Parathyroid adenoma (tissue), 2 donors: ENCODE results near the gene PTGER2.

Experiments used
- H2AFZ ChIP-seq: fragments of 300-600 bp; sonication (generic); one replicate; pipeline ENCODE4 v1.7.0; 2017; ENCODE audit warnings: antibody characterized with exemption, mild to moderate bottlenecking
- H3K27ac ChIP-seq: fragments of 300-600 bp; sonication (generic); one replicate; pipeline ENCODE4 v1.7.0; 2017
- H3K27me3 ChIP-seq: fragments of 300-600 bp; sonication (generic); one replicate; pipeline ENCODE4 v1.7.0; 2017; ENCODE audit warnings: low read length; ENCODE audit not compliant: control insufficient read depth, insufficient read depth
- H3K36me3 ChIP-seq: fragments of 300-600 bp; sonication (generic); one replicate; pipeline ENCODE4 v1.7.0; 2017; ENCODE audit warnings: low read length; ENCODE audit not compliant: control insufficient read depth, insufficient read depth
- H3K4me1 ChIP-seq: fragments of 300-600 bp; sonication (generic); one replicate; pipeline ENCODE4 v1.7.0; 2017; ENCODE audit warnings: control low read depth
- H3K4me2 ChIP-seq: fragments of 300-600 bp; sonication (generic); one replicate; pipeline ENCODE4 v1.7.0; 2017; ENCODE audit warnings: low read length
- H3K4me3 ChIP-seq: fragments of 300-600 bp; sonication (generic); one replicate; pipeline ENCODE4 v1.7.0; 2017; ENCODE audit warnings: low read depth, low read length
- H3K79me2 ChIP-seq: fragments of 300-600 bp; sonication (generic); one replicate; pipeline ENCODE4 v1.7.0; 2017; ENCODE audit warnings: control low read depth
- H3K9ac ChIP-seq: fragments of 300-600 bp; sonication (generic); one replicate; pipeline ENCODE4 v1.7.0; 2017; ENCODE audit warnings: mild to moderate bottlenecking
- H3K9me3 ChIP-seq: fragments of 300-600 bp; sonication (generic); one replicate; pipeline ENCODE4 v1.7.0; 2017; ENCODE audit warnings: low read length; ENCODE audit not compliant: control insufficient read depth
- TF ChIP-seq, protein P1 (sequence below): fragments of 300-600 bp; sonication (generic); IDR thresholded peaks from one replicate; pipeline ENCODE4 v1.7.0; 2017; ENCODE audit warnings: antibody characterized with exemption, mild to moderate bottlenecking
- donor health status: primary hyperparathyroidism.

PTGER2 gene

GRCh38 chr14:52369305-52369801, 55.2 kb downstream of the PTGER2 start:
- H3K79me2 ChIP-seq, result no peaks in the 10 kb centered on the region
- H3K9me3 ChIP-seq, result no peaks in the 10 kb centered on the region
- H3K36me3 ChIP-seq, result no peaks in the 10 kb centered on the region
- H3K9ac ChIP-seq, result no peak overlapping the region
- no peak overlapping the region for H3K4me3 ChIP-seq
- TF ChIP-seq, protein P1, sequence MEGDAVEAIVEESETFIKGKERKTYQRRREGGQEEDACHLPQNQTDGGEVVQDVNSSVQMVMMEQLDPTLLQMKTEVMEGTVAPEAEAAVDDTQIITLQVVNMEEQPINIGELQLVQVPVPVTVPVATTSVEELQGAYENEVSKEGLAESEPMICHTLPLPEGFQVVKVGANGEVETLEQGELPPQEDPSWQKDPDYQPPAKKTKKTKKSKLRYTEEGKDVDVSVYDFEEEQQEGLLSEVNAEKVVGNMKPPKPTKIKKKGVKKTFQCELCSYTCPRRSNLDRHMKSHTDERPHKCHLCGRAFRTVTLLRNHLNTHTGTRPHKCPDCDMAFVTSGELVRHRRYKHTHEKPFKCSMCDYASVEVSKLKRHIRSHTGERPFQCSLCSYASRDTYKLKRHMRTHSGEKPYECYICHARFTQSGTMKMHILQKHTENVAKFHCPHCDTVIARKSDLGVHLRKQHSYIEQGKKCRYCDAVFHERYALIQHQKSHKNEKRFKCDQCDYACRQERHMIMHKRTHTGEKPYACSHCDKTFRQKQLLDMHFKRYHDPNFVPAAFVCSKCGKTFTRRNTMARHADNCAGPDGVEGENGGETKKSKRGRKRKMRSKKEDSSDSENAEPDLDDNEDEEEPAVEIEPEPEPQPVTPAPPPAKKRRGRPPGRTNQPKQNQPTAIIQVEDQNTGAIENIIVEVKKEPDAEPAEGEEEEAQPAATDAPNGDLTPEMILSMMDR, result no peak
- H3K27me3 ChIP-seq, result no peaks in the 10 kb centered on the region
- no peak overlapping the region for H3K4me2 ChIP-seq
- H3K4me1 ChIP-seq, result no peaks in the 10 kb centered on the region
- no peak overlapping the region for H3K27ac ChIP-seq
- H2AFZ ChIP-seq, result no peak overlapping the region

DNA sequence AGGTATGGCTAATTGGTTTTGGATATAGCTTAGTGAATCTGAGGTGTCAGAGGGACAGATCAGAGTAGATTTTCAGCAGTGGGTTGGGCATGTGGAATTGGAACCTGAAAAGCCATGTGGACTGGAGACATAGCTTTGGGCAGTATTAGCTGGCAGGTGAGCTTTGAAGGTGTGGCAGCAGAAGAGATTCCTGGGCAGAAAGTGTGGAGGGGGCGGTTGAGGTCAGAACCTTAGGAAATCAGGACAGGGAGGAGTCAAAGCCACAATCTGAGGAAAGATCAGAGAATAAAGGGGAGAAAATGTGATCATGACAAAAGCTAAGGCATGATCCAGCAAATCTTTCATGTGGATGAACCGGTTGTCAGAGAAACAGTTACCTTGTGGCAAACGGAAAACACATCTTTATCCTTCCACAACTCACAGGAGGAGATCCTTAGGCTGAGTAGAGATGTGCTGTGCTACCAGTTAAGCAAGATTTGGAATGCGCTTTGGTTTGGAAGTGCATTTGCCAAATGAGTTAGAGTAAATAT, 56.4 kb downstream of the PTGER2 start:
- Histone ChIP-seq H3K27me3 (no peaks in the 10 kb centered on the region), H3K4me2 (no peak overlapping the region), H3K9ac (no peak overlapping the region), H3K36me3 (no peaks in the 10 kb centered on the region), H3K9me3 (no peaks in the 10 kb centered on the region), H3K79me2 (no peaks in the 10 kb centered on the region), H3K4me1 (no peaks in the 10 kb centered on the region), H3K4me3 (no peak overlapping the region), H2AFZ (no peak overlapping the region), H3K27ac (no peak overlapping the region)
- TF ChIP-seq, protein P1, result no peak

GRCh38 chr14:52377940-52378339, 63.8 kb downstream of the PTGER2 start:
- Histone ChIP-seq H3K9me3 (no peaks in the 10 kb centered on the region), H3K79me2 (no peaks in the 10 kb centered on the region), H2AFZ (no peak overlapping the region), H3K27me3 (no peaks in the 10 kb centered on the region), H3K4me1 (no peaks in the 10 kb centered on the region), H3K9ac (no peak overlapping the region), H3K4me3 (no peak overlapping the region), H3K4me2 (no peak overlapping the region), H3K27ac (no peak overlapping the region), H3K36me3 (no peaks in the 10 kb centered on the region)
- TF ChIP-seq, protein P1, result no peak
